Endothelial cell of umbilical vein (primary cell): ENCODE data around the gene CMTM7. TPM values are rescaled to one million over a fixed set of nuclear protein-coding genes. Genes with fewer than 3 reads are reported as not detected.

Experiments used
- BruUV-seq: library from RNA; stranded (reverse); fragments of 400-500 nt; replicated peaks from 2 replicates; lab custom pipeline; 2021; lab: Mats Ljungman, UMichigan
- CTCF ChIA-PET: fragments of 300-600, 350-600 bp; sonication (Branson Sonifier 250); formaldehyde crosslinking; loops from one replicate; lab custom pipeline; 2021; ENCODE audit warnings: antibody characterized with exemption, inconsistent platforms; lab: Charles Lee
- POLR2A ChIA-PET: fragments of 300-600, 350-600 bp; sonication (Branson Sonifier 250); formaldehyde crosslinking; loops from one replicate; lab custom pipeline; 2021; ENCODE audit warnings: antibody characterized with exemption, inconsistent platforms; lab: Charles Lee
- DNase-seq: peaks from one replicate; pipeline ENCODE4 v3.0.0-alpha.2; 2011; ENCODE audit warnings: low read depth, low spot score
- FAIRE-seq: peaks from 2 replicates; lab custom pipeline; 2011; peaks lifted over from hg19 to GRCh38; lab: Jason Lieb, UNC
- H2AFZ ChIP-seq: 2 replicates; pipeline ENCODE4 v1.6.0; 2012; ENCODE audit warnings: low read depth, low read length, control low read depth, inconsistent platforms
- H3K27ac ChIP-seq: 2 replicates; pipeline ENCODE4 v1.5.1; 2011; ENCODE audit warnings: low read depth, mild to moderate bottlenecking, control low read depth, low read length, moderate library complexity; ENCODE audit not compliant: insufficient read depth
- H3K27me3 ChIP-seq, 2 experiments: 2 replicates each; pipeline versions ENCODE4 v1.6.0 to v1.6.1; 2011; ENCODE audit warnings: low read length in 2 of 2, mixed read lengths in 1 of 2; ENCODE audit not compliant: control insufficient read depth in 2 of 2, insufficient read depth in 2 of 2
- H3K36me3 ChIP-seq, 2 experiments: 2 replicates in 1 of 2; 3 replicates in 1 of 2; pipeline ENCODE4 v1.5.1; 2011; ENCODE audit warnings: low read length in 2 of 2, mild to moderate bottlenecking in 1 of 2, moderate library complexity in 1 of 2; ENCODE audit not compliant: control insufficient read depth in 2 of 2, insufficient read depth in 2 of 2; ENCODE audit errors: extremely low read depth in 1 of 2
- H3K4me1 ChIP-seq: 3 replicates; pipeline ENCODE4 v1.5.1; 2011; ENCODE audit warnings: mild to moderate bottlenecking, low read length; ENCODE audit not compliant: control insufficient read depth, insufficient read depth; ENCODE audit errors: extremely low read depth
- H3K4me2 ChIP-seq: 2 replicates; pipeline ENCODE4 v1.6.1; 2011; ENCODE audit warnings: low read length, control low read depth, mixed read lengths; ENCODE audit not compliant: insufficient read depth
- H3K4me3 ChIP-seq, 3 experiments: fragments of 200-600 bp in 1 of 3; sonication (generic), shearing (Covaris generic) in 1 of 3; replicated peaks in 1 of 3; 2 replicates each; pipeline ENCODE4 v1.5.1; 2011 to 2016; ENCODE audit warnings: control low read depth in 3 of 3, low read length in 3 of 3, mild to moderate bottlenecking in 2 of 3, inconsistent platforms in 1 of 3, low read depth in 1 of 3, moderate library complexity in 1 of 3; ENCODE audit not compliant: insufficient read depth in 1 of 3
- H3K79me2 ChIP-seq: 2 replicates; pipeline ENCODE4 v1.6.0; 2012; ENCODE audit warnings: low read length, inconsistent platforms; ENCODE audit not compliant: control insufficient read depth, insufficient read depth
- H3K9ac ChIP-seq: replicated peaks from 2 replicates; pipeline ENCODE3; 2011; ENCODE audit warnings: low read length, control low read depth; ENCODE audit not compliant: insufficient read depth; ENCODE audit errors: extremely low read depth
- H3K9me1 ChIP-seq: replicated peaks from 3 replicates; pipeline ENCODE4 v1.6.0; 2011; ENCODE audit warnings: mild to moderate bottlenecking, low read length; ENCODE audit not compliant: control insufficient read depth, insufficient read depth; ENCODE audit errors: extremely low read depth
- H3K9me3 ChIP-seq: replicated peaks from 2 replicates; pipeline ENCODE4 v1.5.1; 2012; ENCODE audit warnings: low read length, inconsistent platforms; ENCODE audit not compliant: control insufficient read depth, insufficient read depth
- H4K20me1 ChIP-seq: replicated peaks from 2 replicates; pipeline ENCODE3; 2011; ENCODE audit warnings: mild to moderate bottlenecking, low read length; ENCODE audit not compliant: control insufficient read depth, insufficient read depth; ENCODE audit errors: extremely low read depth
- CTCF ChIP-seq, 2 donors: IDR thresholded peaks; 1 replicate in 1 of 2; 2 replicates in 1 of 2; pipeline ENCODE4 v1.5.1; 2011; ENCODE audit warnings: low read length in 2 of 2, mild to moderate bottlenecking in 2 of 2, moderate library complexity in 2 of 2, control low read depth in 1 of 2, inconsistent platforms in 1 of 2, low read depth in 1 of 2; ENCODE audit not compliant: insufficient read depth in 1 of 2; ENCODE audit errors: extremely low read depth in 1 of 2
- EZH2 ChIP-seq: IDR thresholded peaks from 2 replicates; pipeline ENCODE4 v1.6.1; 2012; ENCODE audit warnings: borderline replicate concordance, low read depth, mild to moderate bottlenecking, moderate library complexity, low read length, inconsistent platforms; ENCODE audit not compliant: severe bottlenecking
- FOS ChIP-seq: IDR thresholded peaks from 2 replicates; pipeline ENCODE4 v1.6.1; 2011; ENCODE audit warnings: mild to moderate bottlenecking, low read length, moderate library complexity, borderline replicate concordance; ENCODE audit not compliant: insufficient read depth
- GATA2 ChIP-seq: IDR thresholded peaks from 2 replicates; pipeline ENCODE4 v1.7.0; 2011; ENCODE audit warnings: low read depth, mild to moderate bottlenecking, moderate library complexity, mixed read lengths, low read length; ENCODE audit not compliant: insufficient read length, insufficient read depth
- JUN ChIP-seq: IDR thresholded peaks from 2 replicates; pipeline ENCODE4 v1.6.1; 2011; ENCODE audit warnings: borderline replicate concordance, low read depth; ENCODE audit not compliant: insufficient read length, insufficient read depth
- MYC ChIP-seq: IDR thresholded peaks from one replicate; pipeline ENCODE4 v1.6.1; 2011; ENCODE audit warnings: mild to moderate bottlenecking, low read depth, low read length
- POLR2A ChIP-seq: IDR thresholded peaks from 2 replicates; pipeline ENCODE4 v1.6.1; 2012; ENCODE audit warnings: low read depth, mild to moderate bottlenecking, control low read depth, low read length
- POLR2AphosphoS5 ChIP-seq: IDR thresholded peaks from 2 replicates; pipeline ENCODE4 v1.6.1; 2012; ENCODE audit warnings: low read depth, mild to moderate bottlenecking, control low read depth, low read length, moderate library complexity; ENCODE audit not compliant: insufficient read depth
- dilution Hi-C: fragments of 300-500 bp; cut with MboI; formaldehyde crosslinking; loops from one replicate; pipeline ENCODE4 v1.15.0; 2019; ENCODE audit warnings: low sequenced_read_pairs; ENCODE audit not compliant: extremely low pct_ligation_motif_present
- intact Hi-C: fragments of 100-400 bp; cut with micrococcal nuclease; formaldehyde crosslinking; loops from one replicate; pipeline ENCODE4 v1.10.0; 2022
- polyA plus RNA-seq, 4 experiments: library from polyadenylated mRNA; depleted of rRNA in 3 of 4; stranded (reverse) in 3 of 4; unstranded in 1 of 4; fragments of >200 nt; gene quantifications; 2 replicates each; pipeline versions ENCODE4 v1.2.1 to v1.2.3, GENCODE V29; 2011 to 2012; ENCODE audit warnings: missing spikeins in 1 of 4
- total RNA-seq: library from RNA; stranded (reverse); gene quantifications from 2 replicates; pipeline ENCODE4 v1.2.3, GENCODE V29; 2021

CMTM7 gene
- total and polyA plus RNA-seq, 2 donors (not counting 3 experiments of a cell fraction or from before 2014, with no cell fraction given): 44.7 to 88.5 TPM

- TF ChIP-seq POLR2A (no peak), EZH2 (no peak), GATA2 (no peak), CTCF (IDR thresholded peaks at IDR 0.05; ENCODE audit: extremely low read depth in 1 of 2, insufficient read depth in 1 of 2, low read depth in 1 of 2, low read length in 2 of 2) (no peak), FOS (no peak), POLR2AphosphoS5 (no peak), JUN (no peak), MYC (no peak)
- DNase-seq (no peak), FAIRE-seq (no peak)
- Histone ChIP-seq H3K36me3 (peaks cover 3 to 22% of the 10 kb centered on the region in 2 experiments), H3K9me3 (no peaks in the 10 kb centered on the region), H3K9ac (no peak overlapping the region), H3K4me2 (no peak overlapping the region), H3K9me1 (no peaks in the 10 kb centered on the region), H3K4me1 (peaks cover 10% of the 10 kb centered on the region), H3K4me3 (no peak overlapping the region), H3K27me3 (no peaks in the 10 kb centered on the region), H2AFZ (no peak overlapping the region), H3K27ac (no peak overlapping the region), H3K79me2 (no peaks in the 10 kb centered on the region), H4K20me1 (no peaks in the 10 kb centered on the region)
- CTCF ChIA-PET: interaction anchor here (1.3 to 4.8 kb wide), 2 partner anchors 14 to 15 kb away, joined by 3 to 33 read pairs; no protein-coding TSS in a partner anchor
- no TSS peak for BruUV-seq
- dilution Hi-C loops: no loop called here
- intact Hi-C loops: no loop called here
- POLR2A ChIA-PET: no interaction called here
These were observed 62.5 kb downstream of the CMTM7 start for GRCh38 chr3:32454111-32454510.
